WTC11 (cell line): Measurements from ENCODE around the gene SYPL1. TPM values are rescaled to one million over a fixed set of nuclear protein-coding genes. Genes with fewer than 3 reads are reported as not detected.

Experiments
- ATAC-seq: fragments of 200-7000 bp; cut with Tn5 transposase; 2 replicates; pipeline ENCODE4 v1.10.0; 2021; ENCODE audit warnings: mild to moderate bottlenecking, moderate library complexity
- CTCF ChIA-PET: fragments of 300-600 bp; sonication (Branson Sonifier 250); formaldehyde crosslinking; loops from one replicate; lab custom pipeline; 2021; ENCODE audit warnings: antibody characterized with exemption; lab: Charles Lee
- POLR2A ChIA-PET: fragments of 350-600 bp; sonication (Branson Sonifier 250); formaldehyde crosslinking; loops from one replicate; lab custom pipeline; 2021; ENCODE audit warnings: antibody characterized with exemption; lab: Charles Lee
- DNase-seq: peaks from one replicate; pipeline ENCODE4 v3.0.0; 2021; ENCODE audit warnings: low spot score
- H3K27ac Mint-ChIP-seq: 2 replicates; pipeline ENCODE4 v1.8.0; 2021; ENCODE audit warnings: mixed read lengths
- H3K27me3 Mint-ChIP-seq: 2 replicates; pipeline ENCODE4 v1.8.0; 2021; ENCODE audit warnings: low read depth, mild to moderate bottlenecking, moderate library complexity, mixed read lengths
- H3K36me3 Mint-ChIP-seq: 2 replicates; pipeline ENCODE4 v1.8.0; 2021; ENCODE audit warnings: mixed read lengths
- H3K4me1 Mint-ChIP-seq: 2 replicates; pipeline ENCODE4 v1.8.0; 2022; ENCODE audit warnings: mixed read lengths
- H3K4me3 Mint-ChIP-seq: 2 replicates; pipeline ENCODE4 v1.8.0; 2021; ENCODE audit warnings: mild to moderate bottlenecking, moderate library complexity, mixed read lengths
- H3K9me3 Mint-ChIP-seq: 2 replicates; pipeline ENCODE4 v1.8.0; 2021; ENCODE audit warnings: mixed read lengths
- ATF2 ChIP-seq: sonication (generic); formaldehyde crosslinking; IDR thresholded peaks from 2 replicates; pipeline ENCODE4 v1.8.1; 2022; ENCODE audit warnings: low read depth, missing genetic modification reagents, borderline replicate concordance
- CTCF ChIP-seq: fragments of 200-600 bp; IDR thresholded peaks from 2 replicates; pipeline ENCODE4 v1.8.0; 2022; ENCODE audit warnings: antibody characterized with exemption
- ESRRA ChIP-seq: sonication (generic); formaldehyde crosslinking; IDR thresholded peaks from 2 replicates; pipeline ENCODE4 v1.8.1; 2022; ENCODE audit warnings: mild to moderate bottlenecking, missing genetic modification reagents, borderline replicate concordance
- ETV6 ChIP-seq: sonication (generic); formaldehyde crosslinking; IDR thresholded peaks from 2 replicates; pipeline ENCODE4 v1.8.1; 2022; ENCODE audit warnings: mild to moderate bottlenecking, missing genetic modification reagents
- FOXJ3 ChIP-seq: sonication (generic); formaldehyde crosslinking; IDR thresholded peaks from 2 replicates; pipeline ENCODE4 v1.9.0; 2021; ENCODE audit warnings: missing genetic modification reagents, mild to moderate bottlenecking, borderline replicate concordance
- GRHL2 ChIP-seq: fragments of 250-450 bp; sonication (Bioruptor Pico); IDR thresholded peaks from 2 replicates; pipeline ENCODE4 v1.8.0; 2022; ENCODE audit warnings: mild to moderate bottlenecking, moderate library complexity; ENCODE audit not compliant: insufficient replicate concordance, severe bottlenecking
- MLX ChIP-seq: sonication (generic); formaldehyde crosslinking; IDR thresholded peaks from 2 replicates; pipeline ENCODE4 v1.8.1; 2023; ENCODE audit warnings: mild to moderate bottlenecking, missing genetic modification reagents, moderate library complexity
- NFYB ChIP-seq: sonication (generic); formaldehyde crosslinking; conservative IDR thresholded peaks from 2 replicates; pipeline ENCODE4 v1.8.0; 2022; ENCODE audit warnings: low read depth, missing genetic modification reagents
- RELA ChIP-seq: sonication (generic); formaldehyde crosslinking; IDR thresholded peaks from 2 replicates; pipeline ENCODE4 v1.8.1; 2022; ENCODE audit warnings: missing genetic modification reagents, mild to moderate bottlenecking, borderline replicate concordance
- TEAD4 ChIP-seq: sonication (generic); formaldehyde crosslinking; IDR thresholded peaks from 2 replicates; pipeline ENCODE4 v1.8.0; 2022; ENCODE audit warnings: mild to moderate bottlenecking, missing genetic modification reagents
- ZNF138 ChIP-seq: sonication (generic); formaldehyde crosslinking; conservative IDR thresholded peaks from 2 replicates; pipeline ENCODE4 v1.8.1; 2022; ENCODE audit warnings: mild to moderate bottlenecking, moderate library complexity, missing genetic modification reagents
- ZNF219 ChIP-seq: sonication (generic); formaldehyde crosslinking; IDR thresholded peaks from 2 replicates; pipeline ENCODE4 v1.8.0; 2023; ENCODE audit warnings: missing genetic modification reagents, mild to moderate bottlenecking, borderline replicate concordance
- total RNA-seq: library from RNA; stranded (reverse); gene quantifications from 3 replicates; pipeline ENCODE4 v1.2.3, GENCODE V29; 2021
- TF ChIP-seq, protein P1 (sequence below): fragments of 250-450 bp; sonication (Bioruptor Pico); IDR thresholded peaks from 2 replicates; pipeline ENCODE4 v1.9.0; 2021; ENCODE audit warnings: mild to moderate bottlenecking, borderline replicate concordance
- TF ChIP-seq, protein P2 (sequence below): fragments of 250-450 bp; sonication (Bioruptor Pico); IDR thresholded peaks from 2 replicates; pipeline ENCODE4 v1.9.0; 2021; ENCODE audit warnings: mild to moderate bottlenecking
- TF ChIP-seq, protein P3 (sequence below): sonication (generic); formaldehyde crosslinking; conservative IDR thresholded peaks from 2 replicates; pipeline ENCODE4 v1.8.1; 2022; ENCODE audit warnings: mild to moderate bottlenecking, missing genetic modification reagents
- TF ChIP-seq, protein P4 (sequence below): sonication (generic); formaldehyde crosslinking; IDR thresholded peaks from 2 replicates; pipeline ENCODE4 v1.8.1; 2023; ENCODE audit warnings: mild to moderate bottlenecking, missing genetic modification reagents, borderline replicate concordance
- TF ChIP-seq, protein P5 (sequence below): sonication (generic); formaldehyde crosslinking; IDR thresholded peaks from 2 replicates; pipeline ENCODE4 v1.8.0; 2023; ENCODE audit warnings: missing genetic modification reagents, mild to moderate bottlenecking, borderline replicate concordance
- TF ChIP-seq, protein P6 (sequence below): sonication (generic); formaldehyde crosslinking; IDR thresholded peaks from 2 replicates; pipeline ENCODE4 v1.8.1; 2023; ENCODE audit warnings: mild to moderate bottlenecking, missing genetic modification reagents

The SYPL1 gene
- total RNA-seq, 1 experiment from 2014 or later: 54.8 TPM

- CTCF ChIA-PET: interaction anchor here (2.0 kb wide), 1 partner anchor 59 kb away, joined by 6 read pairs; no protein-coding TSS in a partner anchor
- Mint-ChIP-seq H3K4me1 (peaks cover 10% of the 10 kb centered on the region), H3K4me3 (no peak overlapping the region), H3K36me3 (peaks cover 29% of the 10 kb centered on the region), H3K27me3 (no peaks in the 10 kb centered on the region), H3K27ac (no peak overlapping the region), H3K9me3 (no peaks in the 10 kb centered on the region)
- TF ChIP-seq FOXJ3 (CRISPR knock-in tag) (no peak), TEAD4 (CRISPR knock-in tag) (no peak), CTCF (no peak), ESRRA (CRISPR knock-in tag) (no peak), NFYB (CRISPR knock-in tag) (no peak), ZNF219 (CRISPR knock-in tag) (no peak), RELA (CRISPR knock-in tag) (no peak), ATF2 (CRISPR knock-in tag) (no peak), ETV6 (CRISPR knock-in tag) (no peak), GRHL2 (CRISPR knock-in tag) (no peak), ZNF138 (CRISPR knock-in tag) (no peak), MLX (CRISPR knock-in tag) (no peak)
- TF ChIP-seq, protein P1, sequence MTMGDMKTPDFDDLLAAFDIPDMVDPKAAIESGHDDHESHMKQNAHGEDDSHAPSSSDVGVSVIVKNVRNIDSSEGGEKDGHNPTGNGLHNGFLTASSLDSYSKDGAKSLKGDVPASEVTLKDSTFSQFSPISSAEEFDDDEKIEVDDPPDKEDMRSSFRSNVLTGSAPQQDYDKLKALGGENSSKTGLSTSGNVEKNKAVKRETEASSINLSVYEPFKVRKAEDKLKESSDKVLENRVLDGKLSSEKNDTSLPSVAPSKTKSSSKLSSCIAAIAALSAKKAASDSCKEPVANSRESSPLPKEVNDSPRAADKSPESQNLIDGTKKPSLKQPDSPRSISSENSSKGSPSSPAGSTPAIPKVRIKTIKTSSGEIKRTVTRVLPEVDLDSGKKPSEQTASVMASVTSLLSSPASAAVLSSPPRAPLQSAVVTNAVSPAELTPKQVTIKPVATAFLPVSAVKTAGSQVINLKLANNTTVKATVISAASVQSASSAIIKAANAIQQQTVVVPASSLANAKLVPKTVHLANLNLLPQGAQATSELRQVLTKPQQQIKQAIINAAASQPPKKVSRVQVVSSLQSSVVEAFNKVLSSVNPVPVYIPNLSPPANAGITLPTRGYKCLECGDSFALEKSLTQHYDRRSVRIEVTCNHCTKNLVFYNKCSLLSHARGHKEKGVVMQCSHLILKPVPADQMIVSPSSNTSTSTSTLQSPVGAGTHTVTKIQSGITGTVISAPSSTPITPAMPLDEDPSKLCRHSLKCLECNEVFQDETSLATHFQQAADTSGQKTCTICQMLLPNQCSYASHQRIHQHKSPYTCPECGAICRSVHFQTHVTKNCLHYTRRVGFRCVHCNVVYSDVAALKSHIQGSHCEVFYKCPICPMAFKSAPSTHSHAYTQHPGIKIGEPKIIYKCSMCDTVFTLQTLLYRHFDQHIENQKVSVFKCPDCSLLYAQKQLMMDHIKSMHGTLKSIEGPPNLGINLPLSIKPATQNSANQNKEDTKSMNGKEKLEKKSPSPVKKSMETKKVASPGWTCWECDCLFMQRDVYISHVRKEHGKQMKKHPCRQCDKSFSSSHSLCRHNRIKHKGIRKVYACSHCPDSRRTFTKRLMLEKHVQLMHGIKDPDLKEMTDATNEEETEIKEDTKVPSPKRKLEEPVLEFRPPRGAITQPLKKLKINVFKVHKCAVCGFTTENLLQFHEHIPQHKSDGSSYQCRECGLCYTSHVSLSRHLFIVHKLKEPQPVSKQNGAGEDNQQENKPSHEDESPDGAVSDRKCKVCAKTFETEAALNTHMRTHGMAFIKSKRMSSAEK (CRISPR knock-in tag): no peak
- TF ChIP-seq, protein P2, sequence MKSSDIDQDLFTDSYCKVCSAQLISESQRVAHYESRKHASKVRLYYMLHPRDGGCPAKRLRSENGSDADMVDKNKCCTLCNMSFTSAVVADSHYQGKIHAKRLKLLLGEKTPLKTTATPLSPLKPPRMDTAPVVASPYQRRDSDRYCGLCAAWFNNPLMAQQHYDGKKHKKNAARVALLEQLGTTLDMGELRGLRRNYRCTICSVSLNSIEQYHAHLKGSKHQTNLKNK (CRISPR knock-in tag): no peak
- TF ChIP-seq, protein P3, sequence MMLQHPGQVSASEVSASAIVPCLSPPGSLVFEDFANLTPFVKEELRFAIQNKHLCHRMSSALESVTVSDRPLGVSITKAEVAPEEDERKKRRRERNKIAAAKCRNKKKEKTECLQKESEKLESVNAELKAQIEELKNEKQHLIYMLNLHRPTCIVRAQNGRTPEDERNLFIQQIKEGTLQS (CRISPR knock-in tag): no peak
- TF ChIP-seq, protein P4, sequence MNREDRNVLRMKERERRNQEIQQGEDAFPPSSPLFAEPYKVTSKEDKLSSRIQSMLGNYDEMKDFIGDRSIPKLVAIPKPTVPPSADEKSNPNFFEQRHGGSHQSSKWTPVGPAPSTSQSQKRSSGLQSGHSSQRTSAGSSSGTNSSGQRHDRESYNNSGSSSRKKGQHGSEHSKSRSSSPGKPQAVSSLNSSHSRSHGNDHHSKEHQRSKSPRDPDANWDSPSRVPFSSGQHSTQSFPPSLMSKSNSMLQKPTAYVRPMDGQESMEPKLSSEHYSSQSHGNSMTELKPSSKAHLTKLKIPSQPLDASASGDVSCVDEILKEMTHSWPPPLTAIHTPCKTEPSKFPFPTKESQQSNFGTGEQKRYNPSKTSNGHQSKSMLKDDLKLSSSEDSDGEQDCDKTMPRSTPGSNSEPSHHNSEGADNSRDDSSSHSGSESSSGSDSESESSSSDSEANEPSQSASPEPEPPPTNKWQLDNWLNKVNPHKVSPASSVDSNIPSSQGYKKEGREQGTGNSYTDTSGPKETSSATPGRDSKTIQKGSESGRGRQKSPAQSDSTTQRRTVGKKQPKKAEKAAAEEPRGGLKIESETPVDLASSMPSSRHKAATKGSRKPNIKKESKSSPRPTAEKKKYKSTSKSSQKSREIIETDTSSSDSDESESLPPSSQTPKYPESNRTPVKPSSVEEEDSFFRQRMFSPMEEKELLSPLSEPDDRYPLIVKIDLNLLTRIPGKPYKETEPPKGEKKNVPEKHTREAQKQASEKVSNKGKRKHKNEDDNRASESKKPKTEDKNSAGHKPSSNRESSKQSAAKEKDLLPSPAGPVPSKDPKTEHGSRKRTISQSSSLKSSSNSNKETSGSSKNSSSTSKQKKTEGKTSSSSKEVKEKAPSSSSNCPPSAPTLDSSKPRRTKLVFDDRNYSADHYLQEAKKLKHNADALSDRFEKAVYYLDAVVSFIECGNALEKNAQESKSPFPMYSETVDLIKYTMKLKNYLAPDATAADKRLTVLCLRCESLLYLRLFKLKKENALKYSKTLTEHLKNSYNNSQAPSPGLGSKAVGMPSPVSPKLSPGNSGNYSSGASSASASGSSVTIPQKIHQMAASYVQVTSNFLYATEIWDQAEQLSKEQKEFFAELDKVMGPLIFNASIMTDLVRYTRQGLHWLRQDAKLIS (CRISPR knock-in tag): no peak
- TF ChIP-seq, protein P5, sequence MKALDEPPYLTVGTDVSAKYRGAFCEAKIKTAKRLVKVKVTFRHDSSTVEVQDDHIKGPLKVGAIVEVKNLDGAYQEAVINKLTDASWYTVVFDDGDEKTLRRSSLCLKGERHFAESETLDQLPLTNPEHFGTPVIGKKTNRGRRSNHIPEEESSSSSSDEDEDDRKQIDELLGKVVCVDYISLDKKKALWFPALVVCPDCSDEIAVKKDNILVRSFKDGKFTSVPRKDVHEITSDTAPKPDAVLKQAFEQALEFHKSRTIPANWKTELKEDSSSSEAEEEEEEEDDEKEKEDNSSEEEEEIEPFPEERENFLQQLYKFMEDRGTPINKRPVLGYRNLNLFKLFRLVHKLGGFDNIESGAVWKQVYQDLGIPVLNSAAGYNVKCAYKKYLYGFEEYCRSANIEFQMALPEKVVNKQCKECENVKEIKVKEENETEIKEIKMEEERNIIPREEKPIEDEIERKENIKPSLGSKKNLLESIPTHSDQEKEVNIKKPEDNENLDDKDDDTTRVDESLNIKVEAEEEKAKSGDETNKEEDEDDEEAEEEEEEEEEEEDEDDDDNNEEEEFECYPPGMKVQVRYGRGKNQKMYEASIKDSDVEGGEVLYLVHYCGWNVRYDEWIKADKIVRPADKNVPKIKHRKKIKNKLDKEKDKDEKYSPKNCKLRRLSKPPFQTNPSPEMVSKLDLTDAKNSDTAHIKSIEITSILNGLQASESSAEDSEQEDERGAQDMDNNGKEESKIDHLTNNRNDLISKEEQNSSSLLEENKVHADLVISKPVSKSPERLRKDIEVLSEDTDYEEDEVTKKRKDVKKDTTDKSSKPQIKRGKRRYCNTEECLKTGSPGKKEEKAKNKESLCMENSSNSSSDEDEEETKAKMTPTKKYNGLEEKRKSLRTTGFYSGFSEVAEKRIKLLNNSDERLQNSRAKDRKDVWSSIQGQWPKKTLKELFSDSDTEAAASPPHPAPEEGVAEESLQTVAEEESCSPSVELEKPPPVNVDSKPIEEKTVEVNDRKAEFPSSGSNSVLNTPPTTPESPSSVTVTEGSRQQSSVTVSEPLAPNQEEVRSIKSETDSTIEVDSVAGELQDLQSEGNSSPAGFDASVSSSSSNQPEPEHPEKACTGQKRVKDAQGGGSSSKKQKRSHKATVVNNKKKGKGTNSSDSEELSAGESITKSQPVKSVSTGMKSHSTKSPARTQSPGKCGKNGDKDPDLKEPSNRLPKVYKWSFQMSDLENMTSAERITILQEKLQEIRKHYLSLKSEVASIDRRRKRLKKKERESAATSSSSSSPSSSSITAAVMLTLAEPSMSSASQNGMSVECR (CRISPR knock-in tag): no peak
- TF ChIP-seq, protein P6, sequence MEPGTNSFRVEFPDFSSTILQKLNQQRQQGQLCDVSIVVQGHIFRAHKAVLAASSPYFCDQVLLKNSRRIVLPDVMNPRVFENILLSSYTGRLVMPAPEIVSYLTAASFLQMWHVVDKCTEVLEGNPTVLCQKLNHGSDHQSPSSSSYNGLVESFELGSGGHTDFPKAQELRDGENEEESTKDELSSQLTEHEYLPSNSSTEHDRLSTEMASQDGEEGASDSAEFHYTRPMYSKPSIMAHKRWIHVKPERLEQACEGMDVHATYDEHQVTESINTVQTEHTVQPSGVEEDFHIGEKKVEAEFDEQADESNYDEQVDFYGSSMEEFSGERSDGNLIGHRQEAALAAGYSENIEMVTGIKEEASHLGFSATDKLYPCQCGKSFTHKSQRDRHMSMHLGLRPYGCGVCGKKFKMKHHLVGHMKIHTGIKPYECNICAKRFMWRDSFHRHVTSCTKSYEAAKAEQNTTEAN: no peak
- POLR2A ChIA-PET: interaction anchor here (1.0 kb wide), 1 partner anchor 37 kb away, joined by 3 read pairs; no protein-coding TSS in a partner anchor
- no peak for DNase-seq
- ATAC-seq: peak; percentile 76
Measured at GRCh38 chr7:106094780-106095179, 17.3 kb downstream of the SYPL1 start.
